GM19328 (cell line): ENCODE results near the gene RAB35.

Experiments used
- ATAC-seq: cut with Tn5 transposase; IDR thresholded peaks from one replicate; pipeline ENCODE4 v1.9.1; 2021; ENCODE audit warnings: mild to moderate bottlenecking, moderate library complexity; ENCODE audit not compliant: unreplicated experiment

Gene RAB35

GRCh38 chr12:120134307-120134980 lies 17.9 kb upstream of the RAB35 start:
- no peak for ATAC-seq

- ATAC-seq, result peak; percentile 85
These were observed 16.4 kb upstream of the RAB35 start for GRCh38 chr12:120132863-120133385.

GRCh38 chr12:120132054-120132836 lies 15.7 kb upstream of the RAB35 start:
- no peak for ATAC-seq

GRCh38 chr12:120131116-120131515 lies 14.6 kb upstream of the RAB35 start:
- no peak for ATAC-seq

- ATAC-seq, result no peak
These were observed 13.5 kb upstream of the RAB35 start for GRCh38 chr12:120130011-120130410.

- no peak for ATAC-seq
These were observed 10.1 kb upstream of the RAB35 start for GRCh38 chr12:120126635-120127005.

- ATAC-seq, result no peak
These were observed 9.5 kb upstream of the RAB35 start for GRCh38 chr12:120125792-120126634.

- ATAC-seq, result no peak
These were observed 8.5 kb upstream of the RAB35 start for GRCh38 chr12:120125029-120125428.

- ATAC-seq, result no peak
These were observed 5.3 kb upstream of the RAB35 start for GRCh38 chr12:120121766-120122293.

GRCh38 chr12:120121343-120121742 lies 4.8 kb upstream of the RAB35 start:
- ATAC-seq, result no peak

GRCh38 chr12:120119271-120119973 lies 2.9 kb upstream of the RAB35 start:
- ATAC-seq, result no peak

GRCh38 chr12:120118321-120119061 lies 1.9 kb upstream of the RAB35 start:
- ATAC-seq, result no peak

- ATAC-seq, result no peak
These were observed 1.4 kb upstream of the RAB35 start for GRCh38 chr12:120117961-120118320.

GRCh38 chr12:120116792-120117651 lies 469 bp upstream of the RAB35 start:
- peak; percentile 45 for ATAC-seq

- ATAC-seq, result no peak
These were observed 687 bp downstream of the RAB35 start for GRCh38 chr12:120115692-120116440.

GRCh38 chr12:120115066-120115465 lies 1.5 kb downstream of the RAB35 start:
- no peak for ATAC-seq

- ATAC-seq, result no peak
These were observed 5.7 kb downstream of the RAB35 start for GRCh38 chr12:120110550-120111501.
